Mesothelial cell of epicardium (in vitro differentiated cells): ENCODE measurements around the gene AMMECR1. TPM values are rescaled to one million over a fixed set of nuclear protein-coding genes. Genes with fewer than 3 reads are reported as not detected.

Experiments used
- DNase-seq, 2 experiments: peaks; one replicate each; pipeline ENCODE4 v3.0.0; 2021; ENCODE audit warnings: low spot score in 2 of 2; ENCODE audit not compliant: unreplicated experiment in 2 of 2
- H3K27ac Mint-ChIP-seq: 2 replicates; pipeline ENCODE4 v1.8.0; 2021; ENCODE audit warnings: mixed read lengths
- H3K27me3 Mint-ChIP-seq: 2 replicates; pipeline ENCODE4 v1.8.0; 2021; ENCODE audit warnings: low read depth, mixed read lengths
- H3K36me3 Mint-ChIP-seq: 2 replicates; pipeline ENCODE4 v1.8.0; 2021; ENCODE audit warnings: mixed read lengths
- H3K4me1 Mint-ChIP-seq: 2 replicates; pipeline ENCODE4 v1.8.0; 2021; ENCODE audit warnings: mixed read lengths
- H3K4me3 Mint-ChIP-seq: 2 replicates; pipeline ENCODE4 v1.8.0; 2021; ENCODE audit warnings: mild to moderate bottlenecking, moderate library complexity, mixed read lengths
- H3K9me3 Mint-ChIP-seq: 2 replicates; pipeline ENCODE4 v1.8.0; 2021; ENCODE audit warnings: mixed read lengths
- total RNA-seq: library from RNA; stranded (reverse); gene quantifications from 3 replicates; pipeline ENCODE4 v1.2.1, GENCODE V29; 2021
- TF ChIP-seq, protein P1 (sequence below): fragments of 200-600 bp; sonication (generic); IDR thresholded peaks from one replicate; pipeline ENCODE4 v1.5.0; 2021; ENCODE audit warnings: antibody characterized with exemption; ENCODE audit not compliant: unreplicated experiment

AMMECR1 gene
- total RNA-seq, 1 donor from 2014 or later, result 15.6 TPM

- no peak overlapping the region for H3K4me3 Mint-ChIP-seq
- peaks cover 1% of the 10 kb centered on the region for H3K36me3 Mint-ChIP-seq
- no peaks in the 10 kb centered on the region for H3K4me1 Mint-ChIP-seq
- no peak for DNase-seq
- no peak overlapping the region for H3K27ac Mint-ChIP-seq
- TF ChIP-seq, protein P1, sequence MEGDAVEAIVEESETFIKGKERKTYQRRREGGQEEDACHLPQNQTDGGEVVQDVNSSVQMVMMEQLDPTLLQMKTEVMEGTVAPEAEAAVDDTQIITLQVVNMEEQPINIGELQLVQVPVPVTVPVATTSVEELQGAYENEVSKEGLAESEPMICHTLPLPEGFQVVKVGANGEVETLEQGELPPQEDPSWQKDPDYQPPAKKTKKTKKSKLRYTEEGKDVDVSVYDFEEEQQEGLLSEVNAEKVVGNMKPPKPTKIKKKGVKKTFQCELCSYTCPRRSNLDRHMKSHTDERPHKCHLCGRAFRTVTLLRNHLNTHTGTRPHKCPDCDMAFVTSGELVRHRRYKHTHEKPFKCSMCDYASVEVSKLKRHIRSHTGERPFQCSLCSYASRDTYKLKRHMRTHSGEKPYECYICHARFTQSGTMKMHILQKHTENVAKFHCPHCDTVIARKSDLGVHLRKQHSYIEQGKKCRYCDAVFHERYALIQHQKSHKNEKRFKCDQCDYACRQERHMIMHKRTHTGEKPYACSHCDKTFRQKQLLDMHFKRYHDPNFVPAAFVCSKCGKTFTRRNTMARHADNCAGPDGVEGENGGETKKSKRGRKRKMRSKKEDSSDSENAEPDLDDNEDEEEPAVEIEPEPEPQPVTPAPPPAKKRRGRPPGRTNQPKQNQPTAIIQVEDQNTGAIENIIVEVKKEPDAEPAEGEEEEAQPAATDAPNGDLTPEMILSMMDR, result no peak
- no peaks in the 10 kb centered on the region for H3K27me3 Mint-ChIP-seq
- H3K9me3 Mint-ChIP-seq, result no peaks in the 10 kb centered on the region
Observed at GRCh38 chrX:110153896-110154295, 164.0 kb downstream of the AMMECR1 start.

- DNase-seq, result no peak
- peaks cover 1% of the 10 kb centered on the region for H3K36me3 Mint-ChIP-seq
- H3K9me3 Mint-ChIP-seq, result no peaks in the 10 kb centered on the region
- no peak overlapping the region for H3K27ac Mint-ChIP-seq
- H3K4me1 Mint-ChIP-seq, result no peaks in the 10 kb centered on the region
- no peaks in the 10 kb centered on the region for H3K27me3 Mint-ChIP-seq
- H3K4me3 Mint-ChIP-seq, result no peak overlapping the region
- TF ChIP-seq, protein P1, result no peak
Observed at GRCh38 chrX:110153244-110153643, 164.6 kb downstream of the AMMECR1 start.

DNA sequence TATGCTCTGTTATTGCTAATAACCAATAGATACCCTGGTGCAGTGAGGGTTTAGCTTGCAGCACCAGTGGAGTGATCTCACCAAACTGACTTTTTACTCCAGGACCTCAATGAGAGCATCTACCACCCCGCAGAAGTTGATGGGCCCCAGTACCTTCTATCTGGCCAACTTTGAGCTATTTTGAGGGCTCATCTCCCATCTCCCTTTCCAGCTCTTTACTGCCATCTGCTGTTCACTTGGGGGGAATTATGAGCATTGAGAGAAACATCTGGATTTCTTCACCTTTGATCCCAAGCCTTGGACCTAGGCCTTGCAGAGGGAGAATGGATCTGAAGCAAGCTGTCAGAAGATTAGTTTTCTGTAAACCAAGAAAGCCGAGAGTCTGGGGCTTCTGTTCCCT, 171.4 kb downstream of the AMMECR1 start:
- Mint-ChIP-seq H3K36me3 (peaks cover 1% of the 10 kb centered on the region), H3K27me3 (no peaks in the 10 kb centered on the region), H3K27ac (no peak overlapping the region), H3K4me1 (no peaks in the 10 kb centered on the region), H3K9me3 (no peaks in the 10 kb centered on the region), H3K4me3 (no peak overlapping the region)
- DNase-seq, result no peak
- TF ChIP-seq, protein P1, result peak; percentile 55

- TF ChIP-seq, protein P1, result peak; percentile 65
- no peak overlapping the region for H3K27ac Mint-ChIP-seq
- H3K27me3 Mint-ChIP-seq, result no peaks in the 10 kb centered on the region
- H3K4me1 Mint-ChIP-seq, result no peaks in the 10 kb centered on the region
- peak in 1 of 2 experiments; percentile 48 for DNase-seq
- no peaks in the 10 kb centered on the region for H3K9me3 Mint-ChIP-seq
- no peak overlapping the region for H3K4me3 Mint-ChIP-seq
- H3K36me3 Mint-ChIP-seq, result peaks cover 1% of the 10 kb centered on the region
Observed at GRCh38 chrX:110145854-110146253, 172.0 kb downstream of the AMMECR1 start.

- Mint-ChIP-seq H3K4me3 (no peak overlapping the region), H3K4me1 (no peaks in the 10 kb centered on the region), H3K36me3 (peaks cover 1% of the 10 kb centered on the region), H3K27ac (no peak overlapping the region), H3K9me3 (no peaks in the 10 kb centered on the region), H3K27me3 (no peaks in the 10 kb centered on the region)
- TF ChIP-seq, protein P1, result no peak
- no peak for DNase-seq
Observed at GRCh38 chrX:110145311-110145710, 172.6 kb downstream of the AMMECR1 start.

Other genes starting within 250 kb of the AMMECR1 start
- 0.43 to 0.55 TPM (median 0.47 TPM) in 3 replicates for gene RTL9, start 40.8 kb upstream of the AMMECR1 start, total RNA-seq